GM08714 (cell line): ENCODE data around the gene CRTAC1.

Source experiments
- H3K4me3 ChIP-seq: fragments of 200-500 bp; sonication (Bioruptor generic); 2 replicates; pipeline ENCODE4 v1.5.1; 2014; ENCODE audit warnings: mild to moderate bottlenecking, low read length, inconsistent platforms
- ZNF274 ChIP-seq: IDR thresholded peaks from 2 replicates; pipeline ENCODE4 v1.6.1; 2012; ENCODE audit warnings: mild to moderate bottlenecking, low read depth, low read length

Gene CRTAC1

GRCh38 chr10:97974100-97974499 lies 56.3 kb downstream of the CRTAC1 start:
- H3K4me3 ChIP-seq, result no peak overlapping the region
- no peak for TF ChIP-seq ZNF274

GRCh38 chr10:97969538-97970079 lies 60.8 kb downstream of the CRTAC1 start:
- no peak overlapping the region for H3K4me3 ChIP-seq
- TF ChIP-seq ZNF274, result no peak

GRCh38 chr10:97964748-97965147 lies 65.7 kb downstream of the CRTAC1 start:
- TF ChIP-seq ZNF274, result no peak
- no peak overlapping the region for H3K4me3 ChIP-seq

GRCh38 chr10:97961945-97962344 lies 68.5 kb downstream of the CRTAC1 start:
- no peak for TF ChIP-seq ZNF274
- no peak overlapping the region for H3K4me3 ChIP-seq

- no peak overlapping the region for H3K4me3 ChIP-seq
- no peak for TF ChIP-seq ZNF274
Measured at GRCh38 chr10:97960269-97961056, 70.0 kb downstream of the CRTAC1 start.

GRCh38 chr10:97949462-97949861 lies 81.0 kb downstream of the CRTAC1 start:
- no peak overlapping the region for H3K4me3 ChIP-seq
- no peak for TF ChIP-seq ZNF274

- TF ChIP-seq ZNF274, result no peak
- H3K4me3 ChIP-seq, result no peak overlapping the region
Measured at GRCh38 chr10:97948822-97949221, 81.6 kb downstream of the CRTAC1 start.

- H3K4me3 ChIP-seq, result no peak overlapping the region
- no peak for TF ChIP-seq ZNF274
Measured at GRCh38 chr10:97944772-97945171, 85.6 kb downstream of the CRTAC1 start.

GRCh38 chr10:97943294-97943693 lies 87.1 kb downstream of the CRTAC1 start:
- no peak for TF ChIP-seq ZNF274

GRCh38 chr10:97940534-97940933 lies 89.9 kb downstream of the CRTAC1 start:
- TF ChIP-seq ZNF274, result no peak
- H3K4me3 ChIP-seq, result no peak overlapping the region

More at GRCh38 chr10:97943294-97943693, 87.1 kb downstream of the CRTAC1 start:
- no peak overlapping the region for H3K4me3 ChIP-seq

- TF ChIP-seq ZNF274, result no peak
- no peak overlapping the region for H3K4me3 ChIP-seq
Measured at GRCh38 chr10:97939446-97939990, 90.9 kb downstream of the CRTAC1 start.

GRCh38 chr10:97937928-97938327 lies 92.5 kb downstream of the CRTAC1 start:
- H3K4me3 ChIP-seq, result no peak overlapping the region
- no peak for TF ChIP-seq ZNF274

GRCh38 chr10:97937054-97937453 lies 93.4 kb downstream of the CRTAC1 start:
- TF ChIP-seq ZNF274, result no peak
- H3K4me3 ChIP-seq, result no peak overlapping the region

GRCh38 chr10:97936126-97936525 lies 94.3 kb downstream of the CRTAC1 start:
- H3K4me3 ChIP-seq, result no peak overlapping the region
- TF ChIP-seq ZNF274, result no peak

GRCh38 chr10:97932932-97933530 lies 97.4 kb downstream of the CRTAC1 start:
- no peak overlapping the region for H3K4me3 ChIP-seq
- TF ChIP-seq ZNF274, result no peak

GRCh38 chr10:97931041-97931440 lies 99.4 kb downstream of the CRTAC1 start:
- no peak overlapping the region for H3K4me3 ChIP-seq
- TF ChIP-seq ZNF274, result no peak
